Activated T-cell treated with anti-CD3 and anti-CD28 coated beads for 24 hours (primary cell): Measurements from ENCODE around the gene ACTRT2.

ENCODE experiments used
- DNase-seq: peaks from one replicate; pipeline ENCODE4 v3.0.0-alpha.2; 2020; ENCODE audit warnings: low read depth

Gene ACTRT2

GRCh38 chr1:3069491-3070308, 48.4 kb downstream of the ACTRT2 start:
- no peak for DNase-seq

DNA sequence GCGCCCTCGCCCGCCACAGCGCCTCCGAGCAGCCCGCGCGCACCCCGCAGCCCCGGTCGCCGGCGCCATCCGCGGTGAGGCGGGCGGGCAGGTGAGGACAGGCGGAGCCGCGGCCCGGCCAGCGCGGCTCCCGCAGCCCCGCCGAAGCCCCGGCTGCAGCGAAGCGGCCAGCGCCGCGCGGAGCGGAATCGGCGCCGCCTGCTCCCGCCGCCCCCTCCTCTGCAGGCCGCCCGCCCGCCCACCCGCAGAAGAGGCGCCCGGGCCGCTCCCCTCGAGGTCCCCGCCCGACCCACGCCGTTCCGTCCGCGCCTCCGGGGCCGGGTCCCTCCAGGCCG, 49.0 kb downstream of the ACTRT2 start:
- no peak for DNase-seq

GRCh38 chr1:3070644-3071564, 49.6 kb downstream of the ACTRT2 start:
- DNase-seq = no peak

GRCh38 chr1:3071565-3072390, 50.5 kb downstream of the ACTRT2 start:
- DNase-seq = no peak
